Limb (tissue), 2 donors: ENCODE results near the gene SRRM5.
"Not testable (repeated sequence)": the region's sequence is repeated elsewhere in the genome, so short reads cannot be mapped to it uniquely, and the experiment has no call there.

Experiments
- DNase-seq, 2 donors: peaks; one replicate each; pipeline ENCODE4 v3.0.0-alpha.2; 2016; ENCODE audit errors: extremely low spot score in 2 of 2

SRRM5 gene

DNA sequence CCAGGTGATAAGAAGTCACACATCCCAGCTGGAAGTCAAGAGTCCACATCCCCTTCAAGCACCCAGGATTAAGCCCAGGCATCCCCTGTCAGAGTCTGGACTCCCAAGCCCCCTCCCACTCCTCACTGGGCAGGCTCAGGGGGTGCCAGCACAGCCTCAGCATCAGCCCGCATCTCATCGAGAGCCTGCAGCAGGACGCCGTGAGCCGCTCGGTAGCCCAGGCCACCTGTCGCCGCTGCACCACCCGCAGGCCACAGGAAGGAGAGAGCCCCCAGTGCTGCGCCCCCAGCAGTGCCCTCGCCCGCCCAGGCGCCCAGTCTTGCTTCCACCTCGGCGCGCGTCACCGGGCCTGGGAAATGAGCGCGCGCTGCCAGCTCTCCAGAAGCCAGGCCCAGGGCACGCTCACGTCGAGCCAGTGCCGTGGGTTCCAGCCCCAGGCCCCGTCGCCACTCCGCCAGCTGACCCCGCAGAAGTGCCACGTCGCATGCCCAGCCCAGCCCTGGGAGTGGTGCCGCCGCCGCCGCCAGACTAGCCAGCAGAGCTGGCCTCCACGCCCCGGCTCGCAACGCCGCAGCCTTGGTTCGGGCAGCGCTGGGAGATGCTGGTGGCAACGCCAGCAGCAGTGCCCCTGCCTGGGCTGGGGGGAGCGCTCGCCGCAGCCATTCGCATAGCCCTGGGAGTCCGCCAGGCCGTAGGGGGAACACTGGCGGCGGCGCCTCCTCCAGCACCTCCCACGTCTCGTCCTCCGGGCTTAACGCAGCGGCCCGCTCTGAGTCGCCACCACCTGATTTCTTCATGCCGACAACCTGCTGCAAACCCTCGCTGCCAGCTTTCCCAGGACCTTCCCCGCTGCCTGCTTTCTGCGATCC, 19.8 kb upstream of the SRRM5 start:
- DNase-seq, result no peak

DNA sequence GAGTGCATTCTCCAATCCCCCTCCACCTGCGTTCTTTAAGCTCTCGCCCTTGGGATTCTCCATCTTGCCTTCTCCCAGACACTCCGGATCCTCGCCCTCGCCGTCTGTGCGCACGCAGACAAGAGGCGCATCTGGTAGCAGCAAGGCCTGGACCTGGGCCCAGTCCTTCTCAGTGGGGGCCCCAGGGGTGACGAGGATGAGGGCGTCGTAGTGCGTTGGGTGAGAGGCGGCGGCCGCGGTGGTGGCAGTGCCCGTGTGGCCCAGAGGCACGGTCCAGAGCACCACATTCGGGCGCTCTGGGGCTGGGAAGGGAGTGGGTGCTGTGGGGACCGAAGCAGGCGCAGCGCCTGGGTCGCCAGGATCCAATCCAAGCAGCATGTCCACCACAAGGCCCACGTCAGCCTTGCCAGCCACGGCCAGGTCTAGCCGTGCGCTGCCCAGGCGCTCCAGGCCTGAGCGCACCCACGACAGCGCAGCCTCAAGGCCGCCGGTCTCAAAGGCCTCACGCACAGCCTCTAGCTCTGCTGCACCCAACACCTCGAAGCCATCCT, 19.0 kb upstream of the SRRM5 start:
- DNase-seq, result no peak

DNA sequence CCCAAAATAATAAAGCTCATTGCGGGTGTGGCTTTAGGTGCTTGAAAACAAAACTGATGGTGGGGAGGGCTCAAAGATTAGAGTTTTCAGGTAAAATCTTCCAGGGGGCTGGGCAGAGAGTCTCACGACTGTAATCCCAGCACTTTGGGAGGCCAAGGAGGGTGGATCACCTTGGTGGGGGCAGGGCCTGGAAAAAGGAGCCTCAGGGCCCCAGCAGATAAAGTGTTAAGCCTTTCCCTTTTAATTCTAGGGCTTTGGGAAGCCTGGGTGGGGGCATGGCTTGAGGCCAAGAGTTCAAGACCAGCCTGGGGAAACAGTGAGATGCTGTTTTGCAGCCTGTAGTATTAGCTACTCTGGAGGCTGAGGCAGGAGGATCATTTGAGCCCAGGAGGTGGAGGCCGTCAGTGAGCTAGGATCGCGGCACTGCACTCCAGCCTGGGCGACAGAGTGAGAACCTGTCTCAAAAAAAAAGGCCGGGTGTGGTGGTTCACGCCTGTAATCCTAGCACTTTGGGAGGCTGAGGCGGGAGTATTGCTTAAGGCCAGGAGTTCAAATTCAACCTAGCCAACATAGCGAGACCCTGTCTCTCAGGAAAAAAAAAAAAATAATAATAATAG, 17.7 kb upstream of the SRRM5 start:
- no peak for DNase-seq

DNA sequence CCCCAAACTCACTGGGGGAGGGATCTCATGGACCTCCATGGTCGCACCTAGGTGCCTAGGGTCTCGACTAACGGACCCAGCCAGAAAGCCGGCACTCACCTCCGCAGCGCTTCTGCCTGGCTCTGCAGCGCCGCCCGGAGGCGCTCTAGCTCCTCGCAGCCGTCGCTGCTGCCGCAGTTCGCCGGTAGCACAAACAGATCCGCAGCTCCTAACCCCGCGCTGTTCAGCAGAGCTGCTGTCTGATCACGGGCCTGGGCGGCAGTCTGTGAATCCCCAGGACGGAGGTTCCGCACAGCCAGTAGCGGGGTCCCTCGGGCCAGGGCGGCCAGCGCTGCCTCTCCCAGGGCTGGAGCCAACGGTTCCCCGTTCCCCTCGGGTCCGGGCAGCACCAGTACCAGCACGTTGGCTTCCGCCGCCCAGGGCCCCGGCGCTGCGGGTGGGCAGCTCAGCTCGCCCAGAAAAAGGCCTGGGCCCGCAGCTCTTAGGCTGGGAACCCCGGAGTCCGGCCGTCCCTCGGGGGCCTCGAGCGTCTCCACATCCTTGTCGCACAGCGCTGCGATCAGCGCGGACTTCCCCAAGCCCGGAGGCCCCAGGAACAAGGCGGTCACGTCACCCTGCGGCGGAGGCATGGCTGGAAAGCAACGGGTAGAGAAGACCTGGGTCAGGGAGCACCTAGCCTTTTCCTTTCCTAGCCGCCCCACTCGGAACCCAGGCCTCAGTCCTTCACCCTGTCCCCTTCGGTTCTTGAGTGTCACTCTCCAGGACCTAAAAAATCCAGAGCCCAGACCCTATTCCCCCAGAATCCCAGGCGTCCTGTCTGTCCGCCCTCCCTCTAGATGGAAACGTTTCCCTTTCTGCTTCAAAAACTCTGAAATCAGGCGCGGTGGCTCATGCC, 16.9 kb upstream of the SRRM5 start:
- peak; percentile 59 to 74 for DNase-seq

DNA sequence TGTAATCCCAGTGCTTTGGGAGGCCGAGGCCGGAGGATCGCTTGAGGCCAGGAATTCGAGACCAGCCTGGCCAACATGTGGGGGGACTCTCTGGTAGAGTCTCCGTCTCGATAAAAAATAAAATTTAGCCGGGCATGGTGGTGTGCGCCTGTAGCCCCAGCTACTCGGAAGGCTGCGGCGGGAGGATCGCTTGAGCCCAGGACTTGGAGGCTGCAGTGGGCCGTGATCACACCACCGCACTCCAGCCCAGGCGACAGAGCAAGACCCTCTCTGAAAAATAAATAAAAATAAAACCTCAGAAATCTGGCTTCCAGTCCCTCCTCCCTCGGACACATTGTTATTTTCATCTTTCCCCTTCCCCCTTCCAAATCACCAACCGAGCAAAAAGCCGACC, 16.3 kb upstream of the SRRM5 start:
- DNase-seq, result no peak

DNA sequence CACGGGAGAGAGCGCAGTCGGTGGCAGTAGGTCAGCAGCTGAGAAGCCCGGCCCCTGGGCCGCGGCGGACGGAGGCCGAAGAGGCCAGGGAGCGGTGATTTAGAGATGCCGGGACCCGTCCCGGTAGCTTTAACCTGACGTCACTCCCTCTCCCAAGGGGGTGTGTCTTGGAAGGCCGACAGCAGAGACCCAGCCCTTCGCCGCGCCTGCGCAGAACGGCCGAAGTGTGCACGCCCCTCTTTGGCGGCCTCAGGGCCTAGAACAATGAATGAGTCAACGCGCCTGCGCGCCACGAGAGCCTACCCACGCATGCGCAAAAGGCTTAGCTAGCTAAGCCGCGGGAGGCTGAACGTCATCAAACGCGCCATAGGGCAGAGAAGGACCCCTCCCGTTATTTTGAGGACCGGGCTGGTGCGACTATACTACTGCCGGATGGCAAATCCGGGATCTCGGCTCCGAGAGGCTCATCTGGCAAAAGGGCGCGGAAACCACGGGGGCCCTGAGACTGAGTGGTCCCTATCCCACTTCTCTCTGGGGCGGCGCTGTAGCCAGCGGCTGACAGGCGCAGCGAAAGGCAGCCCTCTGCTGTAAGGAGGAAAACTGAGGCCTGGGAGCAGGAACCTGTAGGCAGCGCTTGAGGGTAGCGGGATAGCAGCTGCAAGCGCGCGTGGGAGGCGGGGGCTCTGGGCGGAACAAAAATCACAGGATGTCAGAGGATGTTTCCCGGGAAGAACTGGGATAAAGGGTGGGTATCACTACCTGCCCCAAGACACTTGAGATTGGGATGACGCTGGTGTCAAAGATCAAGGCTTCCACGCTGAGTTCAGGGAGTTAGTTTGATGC, 15.7 kb upstream of the SRRM5 start, which contains the start of the genes IRGQ and ZNF576:
TSS of gene IRGQ (minus strand) at position 136 of the 843 bp plus-strand sequence. CDS start 796 bp downstream, outside the sequence.
TSS of gene ZNF576 (plus strand) at position 597 of the 843 bp plus-strand sequence. CDS start 514 bp downstream, outside the sequence.
- DNase-seq, result peak; percentile 100

DNA sequence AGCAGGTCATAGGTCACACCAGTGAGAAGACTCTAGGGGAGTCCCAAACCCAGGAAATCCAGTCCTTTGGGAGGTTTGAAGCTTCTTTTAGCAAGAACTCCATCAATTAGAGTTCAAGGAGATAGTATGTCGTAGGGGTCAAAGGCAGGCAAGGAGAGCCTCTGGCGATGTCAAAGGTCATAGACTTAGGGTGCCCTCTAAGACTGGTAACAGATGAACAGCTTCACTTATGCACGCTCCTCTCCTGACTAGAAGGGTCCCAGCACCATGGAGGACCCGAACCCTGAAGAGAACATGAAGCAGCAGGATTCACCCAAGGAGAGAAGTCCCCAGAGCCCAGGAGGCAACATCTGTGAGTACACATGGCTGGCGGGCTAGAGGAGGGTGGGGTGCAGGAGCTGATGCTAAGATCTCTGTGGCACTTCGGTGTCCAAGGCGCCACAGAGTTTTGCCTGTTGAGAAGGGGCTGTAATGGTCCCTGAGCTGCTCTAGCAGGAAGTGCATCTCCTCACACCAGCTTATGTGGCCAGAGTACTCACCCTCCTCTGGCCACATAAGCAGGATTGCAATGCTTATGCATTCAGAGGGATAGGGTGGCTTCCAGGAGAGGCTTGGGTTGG, 14.9 kb upstream of the SRRM5 start:
- no peak for DNase-seq

DNA sequence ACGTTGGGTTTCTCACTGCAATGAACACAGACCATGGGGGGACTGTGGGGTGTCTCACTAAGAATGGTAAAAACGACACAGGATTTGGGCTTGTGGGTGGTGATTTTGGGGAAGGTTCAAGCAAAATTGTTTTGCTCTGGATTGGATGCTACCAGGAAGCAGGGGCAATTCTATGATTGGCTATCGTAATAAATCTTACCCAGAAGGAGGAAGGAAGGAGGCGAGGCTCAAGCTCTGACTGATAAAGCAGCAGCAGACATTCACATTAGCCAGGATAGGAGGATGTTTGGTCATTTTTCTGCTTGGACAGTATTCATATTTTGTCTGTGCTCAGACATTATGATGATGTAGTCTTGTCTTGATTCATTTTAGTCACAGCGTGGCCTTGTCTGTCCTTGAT, 14.0 kb upstream of the SRRM5 start:
- DNase-seq, result no peak

DNA sequence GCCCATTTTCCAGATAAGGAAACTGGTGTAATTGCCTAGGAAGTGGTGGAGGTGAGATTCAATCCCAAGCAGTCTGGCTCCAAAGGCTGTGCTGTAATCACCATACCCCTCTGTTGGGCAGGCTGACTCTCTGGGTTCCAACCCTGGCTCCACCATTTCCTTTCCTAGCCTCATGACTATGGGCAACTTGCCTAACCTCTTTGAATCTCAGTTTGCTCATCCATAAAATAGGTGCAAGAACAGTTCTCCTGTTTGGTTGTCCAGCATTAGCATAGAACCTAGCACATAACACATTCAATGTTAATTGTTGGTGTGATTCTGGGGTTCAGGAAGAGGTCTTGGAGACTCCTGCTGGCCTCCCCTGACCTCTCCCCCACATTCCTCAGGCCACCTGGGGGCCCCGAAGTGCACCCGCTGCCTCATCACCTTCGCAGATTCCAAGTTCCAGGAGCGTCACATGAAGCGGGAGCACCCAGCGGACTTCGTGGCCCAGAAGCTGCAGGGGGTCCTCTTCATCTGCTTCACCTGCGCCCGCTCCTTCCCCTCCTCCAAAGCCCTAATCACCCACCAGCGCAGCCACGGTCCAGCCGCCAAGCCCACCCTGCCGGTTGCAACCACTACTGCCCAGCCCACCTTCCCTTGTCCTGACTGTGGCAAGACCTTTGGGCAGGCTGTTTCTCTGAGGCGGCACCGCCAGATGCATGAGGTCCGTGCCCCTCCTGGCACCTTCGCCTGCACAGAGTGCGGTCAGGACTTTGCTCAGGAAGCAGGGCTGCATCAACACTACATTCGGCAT, 13.2 kb upstream of the SRRM5 start:
- DNase-seq, result no peak

DNA sequence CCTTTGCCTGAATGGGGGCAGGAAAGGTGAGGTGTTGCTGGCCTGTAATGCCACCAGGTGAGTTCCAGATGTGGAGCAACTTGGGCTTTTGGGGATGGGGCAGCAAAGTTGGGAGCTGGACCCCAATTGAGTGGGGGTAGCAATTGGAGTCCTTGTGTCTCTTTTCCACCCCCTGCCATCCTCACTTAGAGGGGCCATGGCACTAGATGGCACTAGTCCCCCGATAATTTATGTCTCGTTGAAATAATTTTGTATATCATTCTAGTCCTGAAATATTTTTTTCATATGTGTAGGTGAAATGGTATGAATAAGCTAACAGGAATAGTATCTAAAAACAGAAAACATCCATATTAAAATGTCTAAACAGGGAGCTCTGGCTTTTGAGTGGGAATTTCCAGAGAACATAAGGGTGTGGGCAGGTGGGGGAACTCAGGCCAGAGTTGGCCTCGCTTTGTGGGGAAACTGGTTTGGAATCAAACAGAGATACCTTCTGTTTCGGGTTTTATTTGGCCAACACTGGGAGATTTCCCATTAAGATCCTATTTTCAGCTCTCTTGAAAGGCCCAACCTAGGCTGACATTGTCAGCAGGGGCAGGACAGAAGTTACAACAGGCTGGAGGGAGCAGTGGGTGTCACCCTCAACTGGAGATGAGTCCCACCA, 12.1 kb upstream of the SRRM5 start:
- DNase-seq, result no peak

DNA sequence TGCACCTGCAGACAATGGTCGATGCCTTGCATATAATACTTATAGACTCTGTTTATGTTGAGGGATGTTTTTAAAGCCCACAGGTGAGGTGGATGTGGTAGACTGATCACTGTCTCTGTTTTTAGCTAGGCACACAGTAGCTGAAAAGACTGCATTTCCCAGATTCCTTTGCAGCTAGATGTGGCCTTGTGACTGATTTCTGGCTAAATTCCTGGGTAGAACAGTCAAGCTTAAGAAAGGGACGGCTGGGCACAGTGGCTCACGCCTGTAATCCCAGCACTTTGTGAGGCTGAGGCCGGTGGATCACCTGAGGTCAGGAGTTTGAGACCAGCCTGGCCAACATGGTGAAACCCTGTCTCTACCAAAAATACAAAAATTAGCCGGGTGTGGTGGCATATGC, 11.6 kb upstream of the SRRM5 start:
- not testable (repeated sequence) for DNase-seq

DNA sequence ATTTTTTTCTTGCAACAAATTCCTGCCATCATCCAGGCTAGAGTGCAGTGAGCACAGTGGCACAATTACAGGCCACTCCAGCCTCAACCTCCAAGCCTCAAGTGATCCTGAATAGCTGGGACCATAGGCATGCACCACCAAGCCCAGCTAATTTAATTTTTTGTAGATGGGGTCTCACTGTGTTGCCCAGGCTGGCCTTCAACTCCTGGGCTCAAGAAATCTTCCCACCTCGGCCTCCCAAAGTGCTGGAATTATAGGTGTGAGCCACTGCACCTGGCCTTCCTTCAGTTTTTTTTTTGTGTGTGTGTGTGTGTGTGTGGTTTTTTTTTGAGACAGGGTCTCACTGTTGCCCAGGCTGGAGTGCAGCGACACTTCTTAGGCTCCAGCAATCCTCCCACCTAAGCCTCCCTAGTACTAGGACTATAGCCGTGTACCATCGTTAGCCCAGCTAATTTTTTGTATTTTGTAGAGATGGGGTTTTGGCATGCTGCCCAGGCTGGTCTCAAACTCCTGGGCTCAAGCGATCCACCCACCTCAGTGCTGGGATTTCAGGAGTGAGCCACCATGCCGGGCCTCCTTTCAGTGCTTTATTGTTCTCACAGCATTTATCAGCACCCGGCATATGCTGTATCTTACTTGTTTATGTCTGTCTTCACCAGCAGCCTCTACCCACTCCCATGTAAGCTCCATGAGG, 5.9 kb upstream of the SRRM5 start:
- DNase-seq, result no peak

DNA sequence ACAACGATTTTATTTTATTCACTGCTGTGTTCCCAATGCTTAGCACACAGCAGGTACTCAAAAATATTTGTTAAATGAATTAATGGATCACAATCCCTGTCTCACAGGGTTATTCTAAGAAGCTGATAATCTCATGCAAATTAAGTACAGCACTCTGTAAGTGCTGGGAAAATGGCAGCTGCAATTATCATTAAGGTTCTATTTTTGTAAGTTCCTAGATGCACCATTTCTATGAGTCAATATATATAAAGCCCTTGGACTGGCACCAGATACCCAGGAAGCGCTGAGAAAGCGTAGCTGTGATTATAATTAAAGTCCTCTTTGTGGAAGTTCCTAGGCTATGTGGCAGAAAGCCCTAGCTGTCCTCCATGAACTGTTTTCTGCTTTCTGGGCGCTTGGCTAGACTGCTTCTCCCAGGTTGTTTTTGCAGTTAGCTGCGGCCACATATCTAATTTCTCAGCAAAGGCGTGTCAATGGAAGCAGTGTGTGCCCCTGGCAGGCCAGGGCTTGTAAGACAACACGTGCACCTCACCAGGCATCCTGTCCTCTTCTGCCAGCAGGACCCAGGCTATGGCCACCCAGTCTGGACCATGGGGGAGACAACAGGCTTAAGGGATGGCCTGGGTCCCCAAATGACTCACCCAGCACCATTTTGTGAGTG, 5.2 kb upstream of the SRRM5 start:
- no peak for DNase-seq

DNA sequence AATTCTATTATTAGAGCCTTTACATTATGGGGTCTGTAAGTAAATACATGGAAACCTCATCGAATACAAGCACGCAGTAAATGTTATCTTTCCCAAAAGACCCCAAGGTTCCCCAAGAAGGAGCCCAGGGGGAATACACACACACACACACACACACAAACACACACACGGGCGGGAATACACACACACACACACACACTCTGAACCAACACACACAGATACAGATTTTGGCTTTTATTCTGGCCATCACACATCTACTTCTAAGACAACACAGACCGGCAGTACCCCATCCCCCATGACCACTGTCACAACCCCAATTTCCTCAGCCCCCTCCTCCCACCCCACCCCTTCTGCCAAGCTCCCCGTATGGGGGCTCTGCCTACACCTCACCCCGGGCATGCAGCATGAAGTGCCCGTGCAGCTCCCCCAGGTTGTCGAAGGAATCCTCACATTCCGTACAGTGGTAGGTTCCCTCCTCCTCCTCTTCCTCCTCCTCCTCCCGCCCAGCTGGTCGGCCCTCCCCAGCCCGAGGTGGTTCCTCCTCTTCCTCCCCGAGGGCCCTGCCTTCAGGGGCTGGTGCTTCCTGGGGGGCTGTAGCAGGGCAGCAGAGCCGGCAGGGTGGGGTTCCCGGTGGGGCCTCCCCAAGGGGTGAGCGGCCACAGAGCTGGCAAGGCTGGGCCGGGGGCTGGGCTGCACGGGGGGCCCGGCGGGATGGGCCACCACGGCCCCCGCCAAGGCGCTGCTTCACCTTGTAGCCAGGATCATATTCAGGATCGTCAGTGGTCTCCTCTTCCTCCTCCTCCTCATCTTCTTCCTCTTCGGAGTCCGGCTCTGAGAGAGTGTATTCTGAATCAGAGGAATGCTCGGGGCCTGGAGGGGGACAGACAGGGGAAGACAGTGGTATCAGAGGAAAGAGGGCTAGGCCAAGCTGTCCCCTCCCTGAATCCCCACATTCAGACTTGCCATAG, 4.4 kb upstream of the SRRM5 start:
- DNase-seq, result no peak

DNA sequence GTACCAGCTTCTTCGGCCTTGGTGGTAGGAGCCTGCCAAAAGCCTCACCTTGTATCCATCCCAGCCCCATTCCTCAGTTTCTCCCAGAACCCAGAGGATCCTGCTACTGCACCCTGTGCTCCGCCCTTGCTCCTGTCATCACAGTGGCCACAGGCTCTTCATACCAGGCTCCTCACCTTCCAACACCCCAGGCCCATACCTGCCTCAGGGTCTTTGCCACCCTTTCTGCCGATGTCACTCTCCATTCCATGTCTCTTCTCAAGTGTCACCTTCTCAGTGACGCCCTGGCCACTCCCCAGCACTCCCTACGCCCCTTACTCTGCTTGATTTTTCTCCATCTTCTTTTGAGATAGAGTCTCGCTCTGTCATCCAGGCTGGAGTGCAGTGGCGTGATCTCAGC, 2.0 kb upstream of the SRRM5 start:
- DNase-seq, result no peak

DNA sequence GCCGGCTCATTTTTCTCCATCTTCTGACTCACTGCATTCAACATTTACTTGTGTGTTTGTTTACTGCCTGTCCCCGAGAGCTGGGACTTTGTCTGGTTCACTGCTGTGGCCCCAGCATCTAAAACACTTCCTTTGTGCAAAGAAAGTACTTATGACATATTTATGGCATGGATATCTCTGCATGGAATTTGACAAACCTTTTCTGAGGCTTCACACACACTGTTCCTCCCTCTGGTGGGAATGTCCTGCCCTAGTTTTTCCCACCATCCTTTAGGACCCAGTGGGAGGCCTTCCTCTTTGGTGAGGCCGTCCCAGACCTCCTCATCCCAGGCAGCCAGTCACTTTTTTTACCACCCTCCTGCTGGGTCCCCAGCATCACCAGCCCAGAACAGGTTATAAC, 1.4 kb upstream of the SRRM5 start:
- no peak for DNase-seq
